Mesendoderm (in vitro differentiated cells): ENCODE results near the gene SCPEP1.

Experiments
- DNase-seq: peaks from one replicate; pipeline ENCODE4 v3.0.0; 2013
- H2AK5ac ChIP-seq: 2 replicates; pipeline ENCODE4 v1.6.1; 2013; ENCODE audit warnings: low read length, inconsistent platforms
- H2BK120ac ChIP-seq: 2 replicates; pipeline ENCODE4 v1.6.1; 2013; ENCODE audit warnings: low read depth, mild to moderate bottlenecking, low read length, moderate library complexity, mixed read lengths
- H2BK15ac ChIP-seq: replicated peaks from 2 replicates; pipeline ENCODE4 v1.6.1; 2013; ENCODE audit warnings: low read depth, mild to moderate bottlenecking, moderate library complexity
- H2BK5ac ChIP-seq: 2 replicates; pipeline ENCODE4 v1.6.1; 2013; ENCODE audit warnings: low read length, inconsistent platforms
- H3K18ac ChIP-seq: 2 replicates; pipeline ENCODE4 v1.6.1; 2013; ENCODE audit warnings: mild to moderate bottlenecking, low read length, mixed read lengths
- H3K23ac ChIP-seq: one replicate; pipeline ENCODE4 v1.6.1; 2013; ENCODE audit warnings: low read length
- H3K27ac ChIP-seq: 2 replicates; pipeline ENCODE4 v1.5.1; 2013; ENCODE audit warnings: low read depth, mild to moderate bottlenecking, inconsistent platforms, low read length, moderate library complexity
- H3K27me3 ChIP-seq: 2 replicates; pipeline ENCODE4 v1.6.1; 2013; ENCODE audit warnings: low read length, control low read depth, mild to moderate bottlenecking, inconsistent platforms; ENCODE audit not compliant: insufficient read depth, poor library complexity
- H3K36me3 ChIP-seq: 2 replicates; pipeline ENCODE4 v1.6.1; 2013; ENCODE audit warnings: low read length, inconsistent platforms; ENCODE audit not compliant: control insufficient read depth, insufficient read depth
- H3K4ac ChIP-seq: one replicate; pipeline ENCODE4 v1.6.1; 2013; ENCODE audit warnings: low read depth, mild to moderate bottlenecking, low read length, moderate library complexity
- H3K4me1 ChIP-seq: 2 replicates; pipeline ENCODE4 v1.6.1; 2013; ENCODE audit warnings: low read depth, low read length, inconsistent platforms; ENCODE audit not compliant: control insufficient read depth
- H3K4me2 ChIP-seq: 2 replicates; pipeline ENCODE4 v1.6.1; 2013; ENCODE audit warnings: low read length
- H3K4me3 ChIP-seq: 2 replicates; pipeline ENCODE4 v1.5.1; 2013; ENCODE audit warnings: mild to moderate bottlenecking, low read length
- H3K56ac ChIP-seq: one replicate; pipeline ENCODE4 v1.6.1; 2013; ENCODE audit warnings: low read length
- H3K79me1 ChIP-seq: 2 replicates; pipeline ENCODE4 v1.6.1; 2013; ENCODE audit warnings: low read length, inconsistent platforms
- H3K79me2 ChIP-seq: 2 replicates; pipeline ENCODE4 v1.6.1; 2013; ENCODE audit warnings: mild to moderate bottlenecking, low read length; ENCODE audit not compliant: control insufficient read depth, insufficient read depth
- H3K9ac ChIP-seq: 2 replicates; pipeline ENCODE4 v1.6.1; 2013; ENCODE audit warnings: low read length, inconsistent platforms
- H4K5ac ChIP-seq: one replicate; pipeline ENCODE4 v1.6.1; 2013; ENCODE audit warnings: low read length
- H4K8ac ChIP-seq: one replicate; pipeline ENCODE4 v1.6.1; 2013; ENCODE audit warnings: low read depth, mild to moderate bottlenecking, control low read depth, low read length, moderate library complexity
- WGBS: extraction: QIAGEN DNeasy Blood & Tissue Kit; methylation state at CpG from one replicate; pipeline ENCODE4 v1.1.7; 2013; ENCODE audit warnings: low lambda C conversion rate, missing lambda C conversion rate; ENCODE audit not compliant: insufficient coverage; ENCODE audit errors: extremely low coverage; 5-methylcytosine and 5-hydroxymethylcytosine counted together

SCPEP1 gene

GRCh38 chr17:57011491-57012015, 33.6 kb downstream of the SCPEP1 start:
- no CpG with 5 or more reads among the region's 7 CpGs for WGBS
- Histone ChIP-seq H3K27me3 (no peaks in the 10 kb centered on the region), H3K4me3 (no peak overlapping the region)

DNA sequence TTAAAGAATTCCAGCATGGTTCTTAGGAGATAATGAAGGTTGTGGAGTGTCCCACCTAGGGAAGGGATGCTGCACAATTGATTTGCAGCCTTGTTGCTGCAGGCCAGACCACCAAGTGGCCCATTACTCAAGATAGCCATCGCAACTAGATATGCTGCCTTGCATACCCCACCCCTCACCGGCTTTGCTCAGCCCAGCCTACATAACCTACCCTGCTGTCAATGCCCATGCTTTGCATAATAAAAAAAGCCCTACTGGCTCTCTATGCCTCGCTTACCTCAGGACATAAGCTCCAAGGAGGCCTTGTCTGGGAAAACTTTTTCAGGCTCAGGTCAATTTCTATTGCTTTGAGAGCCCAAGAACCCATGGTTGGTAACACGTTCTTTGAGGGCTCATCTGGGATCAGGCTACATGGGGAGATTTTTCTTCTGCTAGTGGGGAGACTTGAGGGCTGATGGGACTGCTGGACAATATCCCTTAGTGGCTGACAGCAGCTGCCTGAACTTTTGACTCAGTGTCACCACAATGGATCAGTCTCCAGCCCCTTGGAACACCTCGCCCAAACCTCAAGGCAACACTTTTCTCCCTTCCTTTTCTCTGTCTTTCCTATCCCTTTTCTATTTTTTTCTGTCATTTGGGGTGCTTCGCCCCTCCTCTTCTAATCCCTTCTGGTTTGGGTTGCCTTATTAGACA, 38.3 kb downstream of the SCPEP1 start:
- no peak overlapping the region for H2BK15ac ChIP-seq
- no peak overlapping the region for H2BK120ac ChIP-seq
- H3K18ac ChIP-seq, result peak overlapping the region; percentile 44
- H3K4me3 ChIP-seq, result no peak overlapping the region
- no peak overlapping the region for H3K4ac ChIP-seq
- no peaks in the 10 kb centered on the region for H3K27me3 ChIP-seq
- no peak overlapping the region for H4K5ac ChIP-seq
- no peak overlapping the region for H4K8ac ChIP-seq
- H3K79me1 ChIP-seq, result no peaks in the 10 kb centered on the region
- no peaks in the 10 kb centered on the region for H3K36me3 ChIP-seq
- no peak overlapping the region for H2BK5ac ChIP-seq
- H2AK5ac ChIP-seq, result no peak overlapping the region
- no peak overlapping the region for H3K4me2 ChIP-seq
- H3K9ac ChIP-seq, result no peak overlapping the region
- H3K79me2 ChIP-seq, result no peaks in the 10 kb centered on the region
- no peak for DNase-seq
- peaks cover 10% of the 10 kb centered on the region for H3K4me1 ChIP-seq
- no peak overlapping the region for H3K27ac ChIP-seq
- H3K56ac ChIP-seq, result peak overlapping the region; percentile 2
- no CpG with 5 or more reads among the region's 6 CpGs for WGBS
- H3K23ac ChIP-seq, result no peak overlapping the region

More at GRCh38 chr17:57011491-57012015, 33.6 kb downstream of the SCPEP1 start:
- H2AK5ac ChIP-seq, result no peak overlapping the region
- no peak overlapping the region for H4K5ac ChIP-seq
- no peaks in the 10 kb centered on the region for H3K79me2 ChIP-seq
- no peak overlapping the region for H3K27ac ChIP-seq
- H2BK15ac ChIP-seq, result no peak overlapping the region
- peaks cover 7% of the 10 kb centered on the region for H3K4me1 ChIP-seq
- no peak overlapping the region for H3K4ac ChIP-seq
- H3K9ac ChIP-seq, result no peak overlapping the region
- no peak overlapping the region for H4K8ac ChIP-seq
- DNase-seq, result no peak
- H3K4me2 ChIP-seq, result no peak overlapping the region
- no peaks in the 10 kb centered on the region for H3K79me1 ChIP-seq
- no peak overlapping the region for H3K56ac ChIP-seq
- no peaks in the 10 kb centered on the region for H3K36me3 ChIP-seq
- H3K23ac ChIP-seq, result no peak overlapping the region
- no peak overlapping the region for H3K18ac ChIP-seq
- H2BK120ac ChIP-seq, result no peak overlapping the region
- no peak overlapping the region for H2BK5ac ChIP-seq

DNA sequence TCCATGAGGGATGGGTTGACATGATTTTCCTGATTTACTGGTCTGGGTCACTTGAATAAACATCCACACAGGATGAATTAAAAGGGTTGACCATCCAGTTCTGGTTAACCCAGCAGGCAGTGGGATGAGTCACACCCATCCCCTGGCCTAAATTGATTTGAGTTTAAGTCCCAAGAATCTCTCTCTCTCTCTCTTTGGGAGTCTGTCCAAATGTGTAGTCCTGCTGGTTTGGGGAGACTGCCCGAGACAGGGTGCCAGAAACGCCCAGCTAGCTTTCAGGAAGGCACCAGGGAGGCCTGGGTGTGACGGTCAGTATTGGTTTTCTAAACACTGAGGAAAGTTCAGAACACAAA, 38.8 kb downstream of the SCPEP1 start:
- H3K27me3 ChIP-seq, result no peaks in the 10 kb centered on the region
- H3K4ac ChIP-seq, result no peak overlapping the region
- no peak overlapping the region for H2AK5ac ChIP-seq
- H4K8ac ChIP-seq, result no peak overlapping the region
- H4K5ac ChIP-seq, result no peak overlapping the region
- WGBS, result no CpG with 5 or more reads among the region's 3 CpGs
- peak; percentile 38 for DNase-seq
- no peak overlapping the region for H3K23ac ChIP-seq
- no peak overlapping the region for H3K4me2 ChIP-seq
- H3K4me1 ChIP-seq, result peaks cover 10% of the 10 kb centered on the region
- H3K56ac ChIP-seq, result no peak overlapping the region
- H3K9ac ChIP-seq, result no peak overlapping the region
- H2BK5ac ChIP-seq, result no peak overlapping the region
- H3K18ac ChIP-seq, result peak overlapping the region; percentile 44
- H2BK120ac ChIP-seq, result no peak overlapping the region
- H3K36me3 ChIP-seq, result no peaks in the 10 kb centered on the region
- H3K27ac ChIP-seq, result no peak overlapping the region
- no peak overlapping the region for H2BK15ac ChIP-seq
- no peaks in the 10 kb centered on the region for H3K79me2 ChIP-seq
- H3K4me3 ChIP-seq, result no peak overlapping the region
- H3K79me1 ChIP-seq, result no peaks in the 10 kb centered on the region

DNA sequence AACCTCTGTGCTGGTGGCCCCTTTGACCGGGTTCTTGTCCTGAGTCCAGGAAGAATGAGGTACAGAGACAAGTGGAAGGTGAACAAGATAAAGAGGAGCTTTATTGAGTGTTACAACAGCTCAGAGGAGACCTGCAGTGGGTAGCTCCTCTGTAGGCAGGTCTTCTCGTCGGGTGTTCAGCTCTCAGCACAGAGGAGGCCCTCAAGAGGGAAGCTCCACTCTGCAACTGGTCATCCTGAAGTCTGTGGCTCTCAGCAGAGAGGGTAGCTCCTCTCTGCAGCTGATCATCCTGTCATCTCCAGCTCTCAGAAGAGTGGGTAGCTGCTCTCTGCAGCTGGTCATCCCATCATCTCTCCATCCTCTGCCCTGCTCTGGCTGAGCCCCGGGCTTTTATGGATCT, 39.7 kb downstream of the SCPEP1 start:
- no peak overlapping the region for H2BK120ac ChIP-seq
- no peak overlapping the region for H3K4me3 ChIP-seq
- no peak overlapping the region for H4K5ac ChIP-seq
- no peak overlapping the region for H3K27ac ChIP-seq
- H2BK5ac ChIP-seq, result peak overlapping the region; percentile 45
- H3K79me1 ChIP-seq, result no peaks in the 10 kb centered on the region
- H3K27me3 ChIP-seq, result no peaks in the 10 kb centered on the region
- DNase-seq, result no peak
- H3K4me1 ChIP-seq, result peaks cover 10% of the 10 kb centered on the region
- no peak overlapping the region for H3K9ac ChIP-seq
- no peak overlapping the region for H2AK5ac ChIP-seq
- H3K23ac ChIP-seq, result no peak overlapping the region
- no peaks in the 10 kb centered on the region for H3K79me2 ChIP-seq
- H3K36me3 ChIP-seq, result no peaks in the 10 kb centered on the region
- WGBS, result no CpG with 5 or more reads among the region's 4 CpGs
- H2BK15ac ChIP-seq, result no peak overlapping the region
- H4K8ac ChIP-seq, result no peak overlapping the region
- H3K4me2 ChIP-seq, result no peak overlapping the region
- no peak overlapping the region for H3K56ac ChIP-seq
- no peak overlapping the region for H3K18ac ChIP-seq
- H3K4ac ChIP-seq, result no peak overlapping the region

GRCh38 chr17:57020208-57020607, 42.3 kb downstream of the SCPEP1 start:
- Histone ChIP-seq H4K8ac (no peak overlapping the region), H3K27me3 (no peaks in the 10 kb centered on the region)

More at GRCh38 chr17:57020208-57020607, 42.3 kb downstream of the SCPEP1 start:
- no peak overlapping the region for H3K4me3 ChIP-seq
- H2BK120ac ChIP-seq, result no peak overlapping the region
- no peak overlapping the region for H3K18ac ChIP-seq
- WGBS, result no CpG with 5 or more reads among the region's 3 CpGs
- no peak for DNase-seq
- no peak overlapping the region for H2BK5ac ChIP-seq
- H3K4me2 ChIP-seq, result no peak overlapping the region
- H3K9ac ChIP-seq, result no peak overlapping the region
- no peak overlapping the region for H2AK5ac ChIP-seq
- no peaks in the 10 kb centered on the region for H3K36me3 ChIP-seq
- no peaks in the 10 kb centered on the region for H3K79me2 ChIP-seq
- no peaks in the 10 kb centered on the region for H3K79me1 ChIP-seq
- H3K27ac ChIP-seq, result no peak overlapping the region
- no peak overlapping the region for H3K23ac ChIP-seq
- H4K5ac ChIP-seq, result no peak overlapping the region
- H2BK15ac ChIP-seq, result no peak overlapping the region
- no peak overlapping the region for H3K4ac ChIP-seq
- H3K4me1 ChIP-seq, result peaks cover 10% of the 10 kb centered on the region
- H3K56ac ChIP-seq, result no peak overlapping the region
